Daoy (cell line): ENCODE results near the gene PSG11. TPM values are rescaled to one million over a fixed set of nuclear protein-coding genes. Genes with fewer than 3 reads are reported as not detected.
"Not testable (repeated sequence)": the region's sequence is repeated elsewhere in the genome, so short reads cannot be mapped to it uniquely, and the experiment has no call there.

Experiments
- DNase-seq: peaks from one replicate; pipeline ENCODE4 v3.0.0-alpha.2; 2015; ENCODE audit warnings: low read depth
- total RNA-seq: library from RNA; depleted of rRNA; stranded (reverse); fragments of >200 nt; shearing (Covaris generic); gene quantifications from 2 replicates; pipeline ENCODE4 v1.2.3, GENCODE V29; 2014; rRNA removed

Gene PSG11
- not detected in 2 replicates for total RNA-seq

GRCh38 chr19:43026369-43026768 is at the start of gene PSG11:
TSS of gene PSG11 (minus strand) at chr19:43026469. CDS start at chr19:43026372, 97 bp downstream.
- DNase-seq, result not testable (repeated sequence)

GRCh38 chr19:43062418-43062817 is 36.1 kb upstream of the PSG11 start:
- DNase-seq, result not testable (repeated sequence)

DNA sequence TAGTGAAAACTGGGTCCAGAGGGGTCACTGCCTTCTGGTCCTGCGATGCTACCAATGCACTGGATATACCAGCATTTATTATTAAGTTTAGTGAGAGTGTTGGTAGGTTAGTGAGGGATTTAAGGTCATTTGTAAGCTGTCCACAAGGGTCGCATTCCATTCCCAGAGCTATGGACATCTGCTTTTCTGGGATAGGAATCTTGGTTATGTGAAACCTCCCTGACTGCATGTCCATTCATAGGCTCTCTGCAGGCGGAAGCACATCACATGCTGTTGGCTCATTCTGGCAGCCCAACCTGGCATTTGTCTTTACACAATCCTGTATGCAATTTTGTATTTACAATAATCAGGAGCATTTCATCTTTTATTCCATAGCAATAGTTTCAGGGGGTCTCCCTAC is 35.1 kb upstream of the PSG11 start:
- not testable (repeated sequence) for DNase-seq

GRCh38 chr19:43060254-43060653 is 34.0 kb upstream of the PSG11 start:
- DNase-seq, result not testable (repeated sequence)

DNA sequence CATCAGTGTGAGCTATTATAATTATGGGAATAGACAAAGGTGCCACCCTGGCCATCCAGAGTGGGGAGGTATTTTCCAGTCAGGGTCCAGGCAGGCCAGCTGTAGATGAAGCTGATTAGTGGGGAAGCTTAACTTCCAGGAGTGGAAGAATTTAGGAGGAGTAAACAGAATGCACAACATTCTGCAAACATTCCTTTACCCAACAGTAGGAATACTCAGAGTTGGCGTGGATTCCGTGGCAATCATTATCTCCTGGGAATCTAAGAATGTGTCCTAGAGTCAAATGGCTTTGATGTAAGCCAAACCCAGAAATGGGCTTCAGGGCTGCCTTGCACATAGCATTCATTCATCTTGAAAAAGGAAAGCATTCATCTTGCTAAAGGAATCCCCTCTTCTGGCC is 33.2 kb upstream of the PSG11 start:
- DNase-seq, result not testable (repeated sequence)

DNA sequence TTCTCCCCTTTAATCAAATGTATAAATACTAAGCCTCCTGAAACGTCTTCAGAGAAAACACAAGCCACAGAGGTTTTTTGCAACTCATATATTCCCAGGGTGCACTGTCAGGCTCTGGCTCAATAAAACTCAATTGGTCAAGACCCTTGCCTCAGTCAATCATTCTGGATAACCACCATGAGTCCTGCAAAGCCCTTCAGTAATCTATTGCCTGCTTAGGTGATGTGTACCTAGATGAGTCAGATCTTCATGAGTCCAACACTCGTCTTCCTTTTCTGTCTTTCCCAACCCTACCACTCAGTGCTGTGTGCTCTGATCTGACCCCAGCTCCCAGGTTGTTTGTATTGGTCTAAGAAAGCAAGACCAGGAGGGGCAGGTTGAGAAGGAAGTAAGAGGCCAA is 32.2 kb upstream of the PSG11 start:
- DNase-seq, result not testable (repeated sequence)

GRCh38 chr19:43047966-43048365 is 21.7 kb upstream of the PSG11 start:
- not testable (repeated sequence) for DNase-seq

GRCh38 chr19:43046578-43046977 is 20.3 kb upstream of the PSG11 start:
- not testable (repeated sequence) for DNase-seq

GRCh38 chr19:43043492-43044180 is 17.4 kb upstream of the PSG11 start:
- DNase-seq, result not testable (repeated sequence)

- DNase-seq, result peak; percentile 33
Measured at GRCh38 chr19:43031645-43032044, 5.4 kb upstream of the PSG11 start.

DNA sequence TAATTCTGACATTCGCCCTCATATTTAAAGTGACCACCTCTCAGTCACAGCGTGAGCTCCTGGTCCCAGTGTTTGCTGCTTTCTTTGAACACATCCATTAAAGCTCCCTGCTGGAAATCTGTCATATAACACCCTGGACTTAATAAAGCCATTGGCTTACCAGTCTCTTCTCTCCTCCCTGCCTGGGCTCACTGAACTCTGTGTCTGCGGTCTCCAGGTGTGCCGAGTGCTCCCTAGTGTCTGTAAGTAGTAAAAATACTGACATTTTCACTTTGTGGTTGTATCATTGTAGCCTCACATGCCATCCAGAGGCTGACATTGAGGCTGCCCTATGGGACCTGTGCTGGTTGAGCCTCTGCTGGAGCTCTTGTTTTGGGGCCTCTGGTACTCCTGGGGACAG is 2.6 kb upstream of the PSG11 start:
- no peak for DNase-seq

DNA sequence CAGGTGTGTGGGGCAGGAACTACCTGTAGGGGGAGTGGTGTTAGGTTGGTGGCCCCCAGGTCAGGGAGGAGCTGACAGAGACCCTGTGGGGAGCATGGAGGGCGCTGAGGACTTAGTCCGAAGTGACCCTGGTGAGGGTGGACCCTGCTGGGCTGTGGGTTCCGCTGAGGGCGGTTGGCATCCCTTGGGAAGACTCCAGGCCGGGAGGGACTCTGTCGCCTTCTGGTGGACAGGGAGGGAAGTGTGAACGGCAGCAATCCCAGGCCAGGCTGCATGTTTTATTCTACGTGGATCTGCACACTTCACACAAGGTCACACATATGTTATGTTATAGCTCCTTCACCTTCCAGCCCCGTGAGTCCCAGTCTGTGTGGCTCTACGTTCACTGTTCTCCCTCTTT is 1.7 kb upstream of the PSG11 start:
- peak; percentile 34 for DNase-seq

DNA sequence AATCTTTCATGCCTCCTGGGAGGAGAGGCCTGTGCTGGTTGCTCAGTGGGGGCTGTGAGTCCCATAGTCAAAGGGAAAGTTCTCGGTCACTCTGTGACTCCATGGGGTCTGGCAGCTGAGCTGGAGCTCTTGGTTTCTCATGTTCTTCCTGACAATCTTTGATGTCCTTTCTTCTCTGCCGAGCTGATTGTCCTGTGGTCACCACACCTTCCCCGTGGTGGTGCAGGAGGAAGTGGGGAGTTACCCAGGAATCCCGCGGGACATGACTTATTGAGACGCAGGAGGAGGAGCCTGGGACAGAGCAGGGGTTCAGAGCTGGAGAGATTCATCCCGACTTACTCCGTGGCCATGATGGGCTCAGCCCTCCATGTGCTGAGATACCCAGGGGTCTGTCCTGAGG is 792 bp upstream of the PSG11 start:
- not testable (repeated sequence) for DNase-seq

DNA sequence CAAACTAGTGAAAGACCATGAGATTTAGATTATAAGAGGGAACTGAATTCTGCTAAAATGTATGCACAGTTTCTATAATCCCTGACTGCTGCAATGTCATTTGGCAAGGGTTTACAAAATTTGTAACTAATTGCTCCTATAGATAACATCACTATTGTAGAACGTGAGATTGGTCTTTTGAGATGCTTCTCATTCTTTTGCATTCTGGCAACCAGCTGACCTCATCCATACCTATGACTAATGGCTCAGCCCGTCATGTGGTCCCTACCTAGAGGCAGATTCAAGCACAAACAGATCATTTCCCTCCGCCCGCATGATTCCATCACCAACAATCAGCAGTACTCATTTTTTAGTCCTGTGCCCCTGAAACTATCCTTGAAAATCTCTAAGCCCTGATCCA is 4.2 kb downstream of the PSG11 start:
- peak; percentile 80 for DNase-seq

DNA sequence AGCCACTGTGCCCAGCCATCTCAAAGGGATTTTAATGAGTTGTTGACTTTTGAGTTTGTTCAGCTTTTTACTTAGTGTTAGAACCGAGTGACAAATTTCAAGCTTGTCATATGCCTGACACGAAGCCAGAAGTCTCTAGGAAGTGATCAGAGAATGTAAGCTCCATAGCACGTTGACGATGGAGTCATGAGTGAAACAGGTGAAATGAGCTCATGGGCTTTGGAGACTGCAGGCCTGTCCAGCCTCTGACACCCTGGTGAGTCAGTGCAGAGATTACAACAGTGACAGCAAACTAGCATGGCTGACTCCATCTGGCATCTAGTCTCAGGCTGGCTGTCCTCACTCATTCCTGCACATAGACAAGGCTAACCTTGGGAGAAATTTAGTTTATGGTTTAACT is 4.6 kb downstream of the PSG11 start:
- DNase-seq, result peak; percentile 83

- peak; percentile 11 for DNase-seq
Measured at GRCh38 chr19:43019588-43019987, 6.7 kb downstream of the PSG11 start.

DNA sequence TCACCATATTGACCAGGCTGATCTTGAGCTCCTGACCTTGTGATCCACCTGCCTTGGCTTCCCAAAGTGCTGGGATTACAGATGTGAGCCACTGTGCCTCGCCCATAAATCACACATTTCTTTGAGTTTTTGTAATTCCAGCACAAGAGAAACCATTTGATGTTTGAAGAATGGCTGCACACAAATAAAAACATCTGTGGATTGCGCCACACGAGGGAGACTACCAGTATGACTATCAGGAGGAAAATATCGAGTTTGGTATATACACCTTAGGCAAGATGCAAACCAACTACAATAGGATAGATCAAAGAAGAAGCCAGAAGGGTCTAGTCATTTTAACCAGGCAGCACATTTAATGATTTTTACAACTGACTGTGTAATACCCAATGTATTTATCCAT is 20.4 kb downstream of the PSG11 start:
- not testable (repeated sequence) for DNase-seq

DNA sequence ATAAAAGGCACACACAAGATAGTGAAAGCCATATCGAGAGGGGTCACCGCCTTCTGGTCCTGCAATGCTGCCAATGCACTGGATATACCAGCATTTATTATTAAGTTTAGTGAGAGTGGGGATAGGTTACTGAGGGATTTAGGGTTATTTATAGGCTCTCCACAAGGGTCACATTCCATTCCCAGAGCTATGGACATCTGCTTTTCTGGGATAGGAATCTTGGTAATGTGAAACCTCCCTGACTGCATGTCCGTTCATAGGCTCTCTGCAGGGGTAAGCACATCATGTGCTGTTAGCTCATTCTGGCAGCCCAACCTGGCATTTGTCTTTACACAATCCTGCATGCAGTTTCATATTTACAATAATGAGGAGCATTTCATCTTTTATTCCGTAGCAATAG is 21.4 kb downstream of the PSG11 start:
- DNase-seq, result not testable (repeated sequence)

DNA sequence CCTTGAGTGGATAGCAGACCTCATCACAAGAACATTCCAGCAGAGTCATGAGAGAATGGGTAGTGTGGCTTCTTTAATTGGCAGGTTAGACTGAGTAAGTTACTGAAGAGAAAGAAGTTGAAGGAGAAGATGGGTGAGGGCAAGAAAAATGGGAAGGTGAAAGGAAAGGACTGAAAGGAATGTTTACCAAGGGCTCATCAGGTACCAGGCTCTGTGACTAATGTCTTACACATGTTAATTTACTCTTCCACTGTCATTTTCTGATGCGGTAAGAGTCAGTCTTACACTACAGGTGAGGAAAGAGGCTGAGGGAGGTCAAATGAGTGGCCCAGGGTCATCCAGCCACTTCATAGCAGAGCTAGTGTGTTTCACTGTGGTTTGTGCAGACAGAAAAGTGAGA is 22.6 kb downstream of the PSG11 start:
- DNase-seq, result not testable (repeated sequence)

DNA sequence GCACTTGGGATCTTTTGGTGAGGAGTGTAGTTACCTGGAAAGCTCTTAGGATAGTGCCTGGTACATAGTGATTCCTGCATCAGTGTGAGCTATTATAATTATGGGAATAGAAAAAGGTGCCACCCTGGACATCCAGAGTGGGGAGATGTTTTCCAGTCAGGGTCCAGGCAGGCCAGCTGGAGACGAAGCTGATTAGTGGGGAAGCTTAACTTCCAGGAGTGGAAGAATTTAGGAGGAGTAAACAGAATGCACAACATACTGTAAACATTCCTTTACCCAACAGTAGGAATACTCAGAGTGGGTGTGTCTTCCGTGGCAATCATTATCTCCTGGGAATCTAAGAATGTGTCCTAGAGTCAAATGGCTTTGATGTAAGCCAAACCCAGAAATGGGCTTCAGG is 23.3 kb downstream of the PSG11 start:
- DNase-seq, result not testable (repeated sequence)

GRCh38 chr19:42996161-42996560 is 30.1 kb downstream of the PSG11 start:
- DNase-seq, result not testable (repeated sequence)

DNA sequence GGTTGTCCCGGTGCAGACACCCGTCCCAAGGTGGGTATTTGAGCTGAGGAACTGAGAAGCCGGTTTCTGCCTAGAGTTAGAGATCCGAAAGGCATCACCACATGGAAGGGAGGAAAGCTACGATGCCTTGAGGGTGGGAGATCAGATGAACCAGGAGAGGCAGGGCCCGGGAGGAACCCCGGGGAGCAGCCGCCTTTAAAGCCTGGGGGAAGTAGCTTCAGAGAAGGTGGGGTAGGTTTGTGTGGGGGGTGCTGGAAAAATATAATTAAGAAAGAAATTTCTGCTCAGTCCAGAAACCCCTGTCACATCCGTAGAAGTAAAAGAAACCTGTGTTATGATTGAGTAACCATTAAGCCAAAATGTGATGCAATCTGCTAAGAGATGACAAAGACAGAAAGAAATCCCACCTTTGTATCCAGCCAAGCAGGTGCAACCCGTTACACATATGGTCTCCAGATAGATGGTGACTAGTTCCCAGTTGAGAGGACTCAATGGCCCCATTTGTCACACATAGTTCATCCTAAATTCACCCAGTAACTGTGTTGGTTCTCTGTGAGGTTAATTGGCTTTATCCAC is 34.2 kb downstream of the PSG11 start:
- DNase-seq, result not testable (repeated sequence)

- DNase-seq, result no peak
Measured at GRCh38 chr19:42989851-42990250, 36.4 kb downstream of the PSG11 start.
